Breast epithelium (tissue), 4 donors: ENCODE results near the gene BRD2. TPM values are rescaled to one million over a fixed set of nuclear protein-coding genes. Genes with fewer than 3 reads are reported as not detected.

Experiments used
- DNase-seq, 2 donors: peaks; one replicate each; pipeline ENCODE4 v3.0.0-alpha.2; 2019; ENCODE audit warnings: low spot score in 2 of 2
- H3K27ac ChIP-seq, 2 donors: fragments of 200-600 bp; sonication (generic) in 1 of 2; one replicate each; pipeline ENCODE4 v1.5.1; 2016 to 2019; ENCODE audit warnings: mild to moderate bottlenecking in 1 of 2
- H3K27me3 ChIP-seq, 2 donors: fragments of 200-600 bp; sonication (generic) in 1 of 2; one replicate each; pipeline versions ENCODE4 v1.5.1 to v1.6.0; 2017 to 2019; ENCODE audit warnings: control low read depth in 1 of 2, mild to moderate bottlenecking in 1 of 2
- H3K36me3 ChIP-seq: fragments of 200-600 bp; one replicate; pipeline ENCODE4 v1.5.1; 2019
- H3K4me1 ChIP-seq, 2 donors: fragments of 200-600 bp; sonication (generic); one replicate each; pipeline ENCODE4 v1.5.1; 2016 to 2019; ENCODE audit warnings: control low read depth in 1 of 2
- H3K4me3 ChIP-seq, 3 donors: fragments of 200-600 bp; sonication (generic); 1 replicate in 2 of 3; 2 replicates in 1 of 3; pipeline ENCODE4 v1.5.1; 2016 to 2019; ENCODE audit warnings: mild to moderate bottlenecking in 3 of 3, moderate library complexity in 2 of 3
- H3K9me3 ChIP-seq, 2 donors: fragments of 200-600 bp; sonication (generic) in 1 of 2; one replicate each; pipeline ENCODE4 v1.5.1; 2016 to 2019; ENCODE audit warnings: control low read depth in 1 of 2
- CTCF ChIP-seq, 3 donors: fragments of 450-650 bp; IDR thresholded peaks; one replicate each; pipeline ENCODE4 v1.5.1; 2016 to 2017; ENCODE audit warnings: antibody characterized with exemption in 3 of 3, mild to moderate bottlenecking in 3 of 3, moderate library complexity in 3 of 3
- POLR2A ChIP-seq: fragments of 450-650 bp; IDR thresholded peaks from one replicate; pipeline ENCODE4 v1.6.1; 2016; ENCODE audit warnings: antibody characterized with exemption, mild to moderate bottlenecking, moderate library complexity
- POLR2AphosphoS5 ChIP-seq, 3 donors: sonication (generic); formaldehyde crosslinking; IDR thresholded peaks; one replicate each; pipeline ENCODE4 v1.6.1; 2017; ENCODE audit warnings: antibody characterized with exemption in 3 of 3
- intact Hi-C: fragments of 100-400 bp; cut with DNase I; formaldehyde crosslinking; loops from one replicate; pipeline ENCODE4 v1.15.1; 2023; ENCODE audit warnings: low total_unique reads
- total RNA-seq, 3 donors: library from RNA; depleted of rRNA; stranded (reverse); fragments of >200 nt; gene quantifications; one replicate each; pipeline ENCODE4 v1.1.0, GENCODE V29; 2016

Gene BRD2
- total RNA-seq, 3 donors from 2014 or later, result 111 to 159 (median 122) TPM

- intact Hi-C loops, result loop anchor here (5.0 kb wide), 1 partner anchor 107 kb away; no protein-coding TSS in a partner anchor
- Histone ChIP-seq H3K27me3 (no peaks in the 10 kb centered on the region), H3K27ac (no peak overlapping the region), H3K4me3 (no peak overlapping the region), H3K4me1 (no peaks in the 10 kb centered on the region), H3K9me3 (no peaks in the 10 kb centered on the region), H3K36me3 (peaks cover 3% of the 10 kb centered on the region)
- no peak for TF ChIP-seq CTCF (IDR thresholded peaks at IDR 0.05)
- TF ChIP-seq POLR2AphosphoS5 (IDR thresholded peaks at IDR 0.05), result no peak
- no peak for TF ChIP-seq POLR2A
- no peak for DNase-seq
Measured at GRCh38 chr6:32983964-32984621, 15.7 kb downstream of the BRD2 start.

- Histone ChIP-seq H3K27ac (no peak overlapping the region), H3K27me3 (no peaks in the 10 kb centered on the region), H3K4me3 (no peak overlapping the region), H3K4me1 (no peaks in the 10 kb centered on the region), H3K36me3 (peaks cover under 1% of the 10 kb centered on the region), H3K9me3 (no peaks in the 10 kb centered on the region)
- peak; percentile 90 to 92 for DNase-seq
- TF ChIP-seq CTCF (IDR thresholded peaks at IDR 0.05) (peak; percentile 65 to 92 (median 89)), POLR2A (no peak)
- intact Hi-C loops, result loop anchor here (5.0 kb wide), 1 partner anchor 108 kb away; no protein-coding TSS in a partner anchor
Measured at GRCh38 chr6:32984622-32985389, 16.4 kb downstream of the BRD2 start.

- DNase-seq, result no peak
- intact Hi-C loops, result no loop called here
- H3K9me3 ChIP-seq, result no peaks in the 10 kb centered on the region
- H3K36me3 ChIP-seq, result no peaks in the 10 kb centered on the region
- no peaks in the 10 kb centered on the region for H3K4me1 ChIP-seq
- H3K27me3 ChIP-seq, result no peaks in the 10 kb centered on the region
- no peak overlapping the region for H3K27ac ChIP-seq
- no peak for TF ChIP-seq POLR2AphosphoS5 (IDR thresholded peaks at IDR 0.05)
- TF ChIP-seq POLR2A, result no peak
- no peak for TF ChIP-seq CTCF (IDR thresholded peaks at IDR 0.05)
- H3K4me3 ChIP-seq, result no peak overlapping the region
Measured at GRCh38 chr6:32989368-32989767, 21.0 kb downstream of the BRD2 start.

GRCh38 chr6:32991972-32992371 is 23.6 kb downstream of the BRD2 start:
- Histone ChIP-seq H3K4me3 (no peak overlapping the region), H3K36me3 (no peaks in the 10 kb centered on the region), H3K9me3 (no peaks in the 10 kb centered on the region), H3K4me1 (no peaks in the 10 kb centered on the region), H3K27ac (no peak overlapping the region), H3K27me3 (no peaks in the 10 kb centered on the region)
- intact Hi-C loops, result no loop called here
- TF ChIP-seq CTCF (IDR thresholded peaks at IDR 0.05), result no peak
- TF ChIP-seq POLR2A, result no peak
- no peak for TF ChIP-seq POLR2AphosphoS5 (IDR thresholded peaks at IDR 0.05)
- DNase-seq, result no peak

DNA sequence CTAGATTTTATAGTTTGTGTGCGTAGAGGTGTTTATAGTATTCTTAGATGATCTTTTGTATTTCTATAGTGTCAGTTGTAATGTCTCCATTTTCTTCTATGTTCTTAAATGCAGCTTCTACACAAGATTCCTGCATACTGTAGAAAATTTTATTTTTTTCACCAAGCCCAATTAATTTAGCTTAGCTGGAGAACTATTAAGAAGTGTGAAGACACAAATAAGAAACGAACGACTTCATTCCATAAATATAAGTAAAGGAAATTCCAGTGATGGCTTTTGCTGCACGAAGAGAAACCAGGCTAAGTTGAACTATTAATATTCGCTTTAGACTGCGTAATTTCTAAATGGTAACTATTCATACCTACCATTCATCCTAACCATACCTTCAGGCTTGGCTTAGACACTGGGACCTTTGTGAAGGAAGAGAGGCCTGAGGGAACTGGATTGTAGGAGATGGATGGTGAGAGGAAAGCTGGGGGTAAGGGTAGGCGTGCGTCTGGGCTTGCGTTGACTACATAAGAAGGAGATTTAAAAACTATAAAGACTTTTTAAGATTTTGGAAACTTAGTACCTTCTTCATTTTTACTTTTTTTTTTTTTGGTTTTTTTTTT is 25.1 kb downstream of the BRD2 start:
- no peaks in the 10 kb centered on the region for H3K27me3 ChIP-seq
- no peak overlapping the region for H3K27ac ChIP-seq
- H3K4me1 ChIP-seq, result no peaks in the 10 kb centered on the region
- no peak for DNase-seq
- H3K36me3 ChIP-seq, result no peaks in the 10 kb centered on the region
- H3K9me3 ChIP-seq, result no peaks in the 10 kb centered on the region
- intact Hi-C loops, result no loop called here
- TF ChIP-seq CTCF (IDR thresholded peaks at IDR 0.05) (no peak), POLR2AphosphoS5 (IDR thresholded peaks at IDR 0.05) (no peak), POLR2A (no peak)
- H3K4me3 ChIP-seq, result no peak overlapping the region
